ENCODE data around the gene SRGAP3.
A peak's percentile ranks its signal among the peaks of the same experiment; 100 is the strongest.

The SRGAP3 gene

GRCh38 chr3:9061634-9062033 is 187.8 kb downstream of the SRGAP3 start:
- Histone ChIP-seq H3K79me2 (ENCODE audit: low read length) (no peaks in the 10 kb centered on the region), H3K27ac (ENCODE audit: low read length) (no peak overlapping the region), H2AFZ (ENCODE audit: low read depth, low read length) (no peak overlapping the region), H3K9me3 (ENCODE audit: insufficient read depth, low read length) (0 out of 2 replicates have a peak, but pooled peaks cover 5% of the 10 kb centered on the region), H3K36me3 (replicated peaks; ENCODE audit: low read depth, low read length) (peaks cover 4% of the 10 kb centered on the region), H4K20me1 (ENCODE audit: insufficient read depth, low read length) (no peaks in the 10 kb centered on the region), H3K4me1 (ENCODE audit: low read length) (peaks cover 16% of the 10 kb centered on the region), H3K4me2 (ENCODE audit: low read length) (no peak overlapping the region), H3K27me3 (ENCODE audit: low read depth, low read length) (peaks cover 7% of the 10 kb centered on the region; the same call in 1 of the 2 replicates), H3K9ac (ENCODE audit: low read length) (no peak overlapping the region), H3K4me3 (ENCODE audit: low read length) (no peak overlapping the region)
- TF ChIP-seq CTCF (IDR thresholded peaks at IDR 0.05; ENCODE audit: low read depth, low read length), result no peak
- TF ChIP-seq EZH2phosphoT487 (IDR thresholded peaks at IDR 0.05; ENCODE audit: low read depth), result no peak

- H3K9me3 ChIP-seq (ENCODE audit: insufficient read depth, low read length), result 0 out of 2 replicates have a peak, but pooled peaks cover 5% of the 10 kb centered on the region
- H3K79me2 ChIP-seq (ENCODE audit: low read length), result no peaks in the 10 kb centered on the region
- peak overlapping the region; percentile 31; the same call in 1 of the 2 replicates for H3K27ac ChIP-seq (ENCODE audit: low read length)
- H3K4me1 ChIP-seq (ENCODE audit: low read length), result peaks cover 16% of the 10 kb centered on the region
- H3K27me3 ChIP-seq (ENCODE audit: low read depth, low read length), result 0 out of 2 replicates have a peak, but pooled peaks cover 4% of the 10 kb centered on the region
- peak overlapping the region; percentile 48 for H3K4me3 ChIP-seq (ENCODE audit: low read length)
- TF ChIP-seq EZH2phosphoT487 (IDR thresholded peaks at IDR 0.05; ENCODE audit: low read depth) (no peak), CTCF (IDR thresholded peaks at IDR 0.05; ENCODE audit: low read depth, low read length) (no peak)
- peak overlapping the region; percentile 60; the same call in 1 of the 2 replicates for H2AFZ ChIP-seq (ENCODE audit: low read depth, low read length)
- H3K9ac ChIP-seq (ENCODE audit: low read length), result peak overlapping the region; percentile 47; the same call in 1 of the 2 replicates
- peak overlapping the region; percentile 83 for H3K4me2 ChIP-seq (ENCODE audit: low read length)
- H4K20me1 ChIP-seq (ENCODE audit: insufficient read depth, low read length), result no peaks in the 10 kb centered on the region
- peaks cover 4% of the 10 kb centered on the region for H3K36me3 ChIP-seq (replicated peaks; ENCODE audit: low read depth, low read length)
These were observed 189.7 kb downstream of the SRGAP3 start for GRCh38 chr3:9059489-9060400.

GRCh38 chr3:9056581-9056980 is 192.9 kb downstream of the SRGAP3 start:
- H3K79me2 ChIP-seq (ENCODE audit: low read length), result no peaks in the 10 kb centered on the region
- no peaks in the 10 kb centered on the region for H3K9me3 ChIP-seq (ENCODE audit: insufficient read depth, low read length)
- peaks cover 16% of the 10 kb centered on the region for H3K4me1 ChIP-seq (ENCODE audit: low read length)
- H3K27ac ChIP-seq (ENCODE audit: low read length), result no peak overlapping the region
- no peak overlapping the region for H3K9ac ChIP-seq (ENCODE audit: low read length)
- no peak overlapping the region for H2AFZ ChIP-seq (ENCODE audit: low read depth, low read length)
- no peak overlapping the region for H3K4me3 ChIP-seq (ENCODE audit: low read length)
- H4K20me1 ChIP-seq (ENCODE audit: insufficient read depth, low read length), result no peaks in the 10 kb centered on the region
- no peak for TF ChIP-seq CTCF (IDR thresholded peaks at IDR 0.05; ENCODE audit: low read depth, low read length)
- no peak for TF ChIP-seq EZH2phosphoT487 (IDR thresholded peaks at IDR 0.05; ENCODE audit: low read depth)
- no peak overlapping the region for H3K4me2 ChIP-seq (ENCODE audit: low read length)
- H3K36me3 ChIP-seq (replicated peaks; ENCODE audit: low read depth, low read length), result no peaks in the 10 kb centered on the region
- no peaks in the 10 kb centered on the region for H3K27me3 ChIP-seq (ENCODE audit: low read depth, low read length)

Data from OCI-LY3 (cell line).